GM21737 (cell line): ENCODE measurements around the gene SUN5.

Source experiments
- ATAC-seq: cut with Tn5 transposase; IDR thresholded peaks from one replicate; pipeline ENCODE4 v1.9.1; 2021; ENCODE audit warnings: mild to moderate bottlenecking, moderate library complexity; ENCODE audit not compliant: unreplicated experiment

Gene SUN5

DNA sequence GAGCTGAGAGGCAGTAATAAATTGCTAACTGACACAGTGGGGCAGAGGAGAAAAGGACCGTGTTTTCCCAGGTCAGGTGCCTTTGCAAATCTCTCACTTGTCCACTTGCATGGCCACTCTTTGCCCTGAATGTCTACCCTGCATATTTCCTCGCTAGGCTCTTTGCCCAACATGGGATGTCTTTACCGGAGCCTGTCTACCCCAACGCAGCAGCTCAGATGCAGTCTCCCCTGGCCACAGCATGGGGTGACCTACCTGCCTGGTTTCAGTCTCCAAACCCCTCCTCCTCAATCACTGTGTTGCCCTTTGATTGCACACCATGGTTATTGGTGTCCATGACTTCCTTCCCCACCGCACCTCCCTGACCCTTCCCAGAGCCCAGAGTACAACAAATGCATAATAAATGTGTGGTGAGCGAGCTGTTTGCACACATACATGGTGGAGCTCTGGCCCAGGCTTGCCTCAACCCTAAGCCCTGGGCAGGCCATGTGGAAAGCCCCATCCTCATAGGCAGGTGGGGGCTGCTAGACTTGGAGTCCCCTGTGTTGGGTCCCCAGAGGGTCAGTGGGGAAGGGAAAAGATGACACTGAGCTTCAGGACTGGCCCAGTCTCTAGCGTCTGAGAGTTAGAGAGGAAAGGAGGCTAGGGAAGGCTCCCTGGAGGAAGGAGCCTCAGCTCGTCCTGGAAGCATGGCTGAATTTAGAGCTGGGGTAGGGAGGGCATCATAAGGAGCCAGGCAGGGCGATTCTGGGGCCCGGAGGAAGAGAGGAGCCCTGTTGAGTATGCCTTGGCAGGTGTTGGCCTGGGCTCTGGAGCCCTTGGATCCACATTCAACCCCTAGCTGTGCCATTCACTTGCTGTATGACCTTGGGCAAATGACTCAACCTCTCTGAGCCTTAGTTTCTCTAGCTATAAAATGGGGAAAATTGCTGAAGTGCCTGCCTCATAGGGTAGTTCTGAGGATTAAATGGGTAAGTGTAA, 22.8 kb upstream of the SUN5 start:
- ATAC-seq: no peak

DNA sequence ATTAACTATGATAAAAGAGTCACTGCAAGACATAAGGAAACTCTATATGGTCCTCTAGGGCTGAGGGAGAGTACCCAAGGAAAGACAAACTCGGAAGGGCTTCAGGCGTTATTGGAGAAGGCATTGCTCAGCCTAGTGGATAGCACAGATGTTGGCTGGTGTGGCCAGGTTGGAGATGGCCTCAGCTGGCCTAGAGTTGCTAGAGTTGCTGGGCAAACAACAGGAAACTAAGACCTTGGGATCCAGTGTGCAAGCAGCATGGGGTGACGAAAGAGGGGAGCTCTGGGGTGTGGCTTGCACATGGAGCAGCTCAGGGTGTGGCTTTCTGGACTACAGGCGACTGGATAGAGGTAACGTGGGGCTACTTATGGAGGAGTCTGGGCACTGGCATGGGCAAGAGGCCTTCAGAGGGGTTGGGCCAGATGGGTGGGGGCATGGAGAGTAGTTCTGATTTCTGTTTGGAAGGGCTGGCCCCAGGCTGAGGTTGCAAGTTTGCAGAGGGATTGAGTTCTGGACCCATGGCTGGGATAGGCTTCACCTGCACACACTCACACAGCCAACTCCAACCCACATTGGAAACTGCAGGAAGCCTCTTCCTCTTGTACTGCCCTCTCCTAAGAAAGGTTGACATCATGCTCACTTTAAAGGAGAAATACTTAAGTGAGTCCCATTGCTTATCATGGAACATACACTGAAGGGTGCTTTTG, 22.0 kb upstream of the SUN5 start:
- ATAC-seq: no peak

DNA sequence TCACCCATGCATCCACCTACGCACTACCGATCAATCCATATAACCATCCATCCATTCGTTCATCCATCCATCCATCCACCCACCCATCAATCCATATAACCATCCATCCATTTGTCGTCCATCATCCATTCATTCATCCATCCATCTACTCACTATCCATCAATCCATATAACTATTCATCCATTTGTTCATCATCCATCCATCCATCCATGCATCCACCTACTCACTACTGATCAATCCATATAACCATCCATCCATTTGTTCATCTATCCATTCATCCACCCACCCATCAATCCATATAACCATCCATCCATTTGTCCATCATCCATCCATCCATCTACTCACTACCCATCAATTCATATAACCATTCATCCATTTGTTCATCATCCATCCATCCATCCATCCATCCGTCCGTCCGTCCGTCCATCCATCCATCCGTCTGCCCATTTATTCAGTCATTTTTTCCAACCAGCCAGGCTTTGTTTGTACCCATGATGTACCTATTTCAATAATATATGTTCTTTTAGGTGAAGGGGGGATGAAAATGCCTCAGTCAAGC, 21.2 kb upstream of the SUN5 start:
- no peak for ATAC-seq

DNA sequence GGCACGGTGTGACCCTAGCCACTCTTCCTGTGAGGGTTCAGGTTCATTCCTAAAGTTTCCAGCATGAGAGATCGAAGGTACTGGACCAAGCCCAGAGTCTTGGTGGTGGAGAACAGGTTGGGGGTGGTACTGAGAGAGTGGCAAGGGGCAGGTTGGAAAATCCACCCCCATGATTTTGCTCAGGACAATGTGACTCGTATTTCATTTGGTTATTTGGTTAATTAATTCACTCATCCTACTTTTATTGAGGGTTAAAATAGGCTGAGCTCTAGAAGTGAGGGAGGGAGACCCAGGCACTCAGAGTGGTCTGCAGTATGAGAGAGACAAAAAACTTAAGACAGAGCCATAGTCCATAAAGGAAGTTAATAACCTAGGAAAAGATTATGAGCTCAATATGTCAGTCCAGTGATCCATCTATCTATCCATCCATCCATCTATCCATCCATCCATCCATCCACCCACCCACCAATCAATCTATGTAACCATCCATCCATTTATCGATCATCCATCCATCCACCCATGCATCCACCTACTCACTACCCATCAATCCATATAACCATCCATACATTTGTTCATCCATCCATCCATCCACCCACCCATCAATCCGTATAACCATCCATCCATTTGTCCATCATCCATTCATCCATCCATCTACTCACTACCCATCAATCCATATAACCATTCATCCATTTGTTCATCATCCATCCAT, 20.5 kb upstream of the SUN5 start:
- ATAC-seq: no peak

DNA sequence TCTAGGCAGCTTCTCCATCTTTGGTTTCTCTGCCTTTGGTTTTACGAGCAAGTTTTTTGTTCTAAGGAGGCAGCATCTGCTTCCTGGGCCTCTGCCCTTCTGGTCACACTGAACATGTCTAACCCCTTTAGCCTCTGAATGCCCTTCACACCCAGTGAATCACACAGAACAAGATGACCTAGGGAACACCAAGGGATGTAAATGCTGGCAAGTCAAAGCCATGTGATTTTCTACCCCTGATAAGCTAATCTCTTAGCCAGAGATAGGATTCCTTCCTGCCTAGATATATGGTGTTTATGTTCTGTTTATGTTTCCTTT, 20.0 kb upstream of the SUN5 start:
- no peak for ATAC-seq

DNA sequence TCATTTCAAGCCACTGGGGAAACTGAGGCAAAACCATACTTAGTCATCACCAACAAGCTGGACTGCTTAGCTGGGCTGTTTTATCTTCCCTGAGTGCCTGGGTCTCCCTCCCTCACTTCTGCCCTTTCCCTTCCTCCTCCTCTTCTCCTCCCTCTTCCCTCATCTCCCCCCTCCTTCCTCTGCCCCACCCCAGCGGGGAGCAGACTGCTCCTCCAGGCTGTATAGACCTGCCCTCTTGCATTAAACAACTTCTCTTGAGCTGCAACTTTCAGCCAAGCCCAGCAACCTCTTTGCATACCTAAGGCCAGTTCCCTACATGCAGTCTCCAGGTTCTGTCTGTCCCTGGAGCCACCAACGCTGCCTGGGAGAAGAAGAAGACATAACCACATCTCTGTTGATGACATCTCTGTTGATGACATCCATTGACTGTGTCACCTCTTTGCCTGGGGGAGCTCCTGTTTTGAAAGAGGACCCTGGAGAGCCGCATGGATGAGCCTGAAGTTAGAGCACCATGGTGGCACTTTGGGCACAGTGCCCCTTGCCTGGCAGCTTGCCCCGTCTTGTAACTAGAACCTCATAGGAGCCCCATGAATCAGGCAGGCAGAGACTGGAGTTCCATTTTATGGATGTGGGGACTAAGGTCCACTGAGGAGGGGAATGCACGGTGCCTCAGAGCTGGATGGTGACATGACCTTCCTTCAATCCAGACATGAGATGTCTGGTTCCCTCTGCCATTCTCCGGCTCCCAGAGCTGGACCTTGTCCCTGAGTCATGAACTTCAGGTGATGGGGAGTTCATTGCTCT, 19.4 kb upstream of the SUN5 start:
- no peak for ATAC-seq

DNA sequence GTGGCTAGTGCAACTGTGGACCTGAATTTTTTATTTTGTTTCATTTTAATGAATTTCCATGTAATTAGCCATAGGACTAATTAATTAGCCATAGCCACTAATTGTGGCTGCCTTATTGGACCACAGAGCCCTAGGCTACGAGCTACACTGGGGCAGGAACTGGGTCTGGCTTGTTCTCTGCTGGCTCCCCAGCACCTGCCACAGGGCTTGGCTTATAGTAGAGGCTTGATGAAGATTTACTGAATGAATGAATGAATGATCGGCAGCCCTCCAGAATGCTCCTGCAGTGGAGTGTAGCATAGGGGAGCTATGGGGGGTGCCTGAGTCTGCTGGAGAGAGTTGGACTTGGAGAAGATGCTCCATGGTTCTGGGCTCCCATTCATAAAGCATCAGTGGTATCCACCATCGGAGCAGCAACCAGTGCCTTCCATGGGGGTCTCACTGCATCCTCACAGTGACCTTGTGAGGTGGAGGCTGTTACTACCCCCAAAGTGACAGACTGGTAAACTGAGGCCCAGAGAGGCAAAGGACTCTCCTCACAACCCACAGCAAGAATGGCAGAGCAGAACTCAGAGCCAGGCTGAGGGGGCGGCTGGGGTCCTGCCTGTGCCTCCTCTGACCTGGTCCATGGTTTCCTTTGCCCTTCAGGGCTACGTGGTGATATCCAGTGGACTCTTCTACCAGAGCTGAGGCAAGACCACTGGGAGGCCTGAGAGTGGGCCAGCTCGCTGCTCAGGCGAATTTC, 18.6 kb upstream of the SUN5 start:
- ATAC-seq: no peak

DNA sequence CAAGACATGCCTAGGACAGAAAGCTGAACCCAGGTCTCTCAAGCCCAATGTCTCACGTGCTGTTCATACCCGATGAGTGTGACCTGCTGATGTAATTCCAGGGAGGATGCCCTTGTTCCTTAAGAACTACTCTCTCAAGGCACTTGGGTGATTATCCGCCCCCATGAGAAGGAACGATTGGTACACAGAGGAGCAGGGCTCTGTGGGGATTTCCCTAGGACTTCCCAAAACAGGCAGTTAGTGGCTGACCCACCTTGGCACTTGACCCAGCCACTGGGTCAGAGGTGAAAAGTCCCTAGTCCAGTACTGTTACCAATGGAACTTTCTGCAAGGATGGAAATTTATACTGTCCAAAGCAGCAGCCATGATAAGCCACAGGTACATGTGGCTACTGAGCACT, 18.1 kb upstream of the SUN5 start:
- ATAC-seq: no peak

DNA sequence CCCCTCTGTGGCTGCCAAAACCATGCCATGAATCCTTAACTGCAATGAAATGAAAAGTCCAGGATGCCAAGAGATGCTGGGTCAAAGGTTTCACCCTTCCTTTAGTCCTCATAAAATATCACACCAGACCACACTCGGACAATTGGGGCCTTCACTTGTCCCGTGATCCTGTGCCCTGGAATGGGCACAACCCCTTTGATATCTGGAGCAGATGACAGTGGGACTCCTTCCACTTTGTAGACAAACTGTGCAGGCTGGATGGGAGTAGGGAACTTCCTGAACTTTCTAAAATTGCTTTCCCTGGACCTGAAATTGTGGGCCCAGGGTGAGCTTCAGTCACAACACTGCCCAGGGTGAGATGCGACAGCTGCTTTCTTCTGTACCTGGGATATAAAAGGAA, 17.6 kb upstream of the SUN5 start:
- no peak for ATAC-seq

DNA sequence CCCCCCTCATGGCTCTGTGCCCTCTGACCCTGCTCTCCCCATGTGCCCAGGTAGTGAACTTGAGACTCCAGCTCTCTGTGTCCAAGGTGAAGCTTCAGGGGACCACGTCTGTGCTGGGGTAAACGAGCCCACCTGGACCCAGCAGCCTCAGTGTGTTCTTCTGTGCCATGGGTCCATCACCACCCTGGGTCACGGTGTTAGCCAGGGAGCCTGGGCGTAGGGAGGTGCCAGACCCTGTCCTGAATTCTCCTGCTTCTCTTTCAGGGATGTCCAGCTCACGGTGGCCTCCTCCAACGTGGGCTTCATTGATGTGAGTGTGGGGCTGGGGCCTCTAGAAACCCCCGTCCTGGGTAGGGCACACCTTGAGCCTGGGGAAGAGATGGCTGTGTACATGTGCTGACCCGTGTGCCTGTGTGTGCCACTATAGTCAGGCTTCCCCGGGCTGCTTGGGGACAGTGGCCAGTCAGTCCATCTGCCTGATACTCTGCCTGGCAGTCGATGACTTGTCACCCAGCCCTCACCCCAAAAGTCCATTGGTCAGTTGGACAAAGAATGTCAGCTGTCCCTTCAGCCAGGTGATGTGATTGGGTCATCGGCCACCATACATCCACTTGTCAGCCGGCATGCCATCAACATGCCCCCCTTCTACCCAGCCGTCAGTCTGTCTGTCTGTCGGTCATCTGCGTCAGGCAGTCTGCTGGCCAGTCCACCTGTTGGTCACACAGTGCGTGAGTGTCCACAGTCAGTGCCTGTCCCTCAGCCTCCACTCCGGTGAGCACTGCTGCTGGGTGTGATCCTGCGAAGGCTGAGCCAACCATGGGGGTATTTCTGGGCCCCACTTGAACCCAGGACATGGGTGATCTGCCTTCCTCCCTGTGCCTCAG, 16.3 kb upstream of the SUN5 start:
- no peak for ATAC-seq

DNA sequence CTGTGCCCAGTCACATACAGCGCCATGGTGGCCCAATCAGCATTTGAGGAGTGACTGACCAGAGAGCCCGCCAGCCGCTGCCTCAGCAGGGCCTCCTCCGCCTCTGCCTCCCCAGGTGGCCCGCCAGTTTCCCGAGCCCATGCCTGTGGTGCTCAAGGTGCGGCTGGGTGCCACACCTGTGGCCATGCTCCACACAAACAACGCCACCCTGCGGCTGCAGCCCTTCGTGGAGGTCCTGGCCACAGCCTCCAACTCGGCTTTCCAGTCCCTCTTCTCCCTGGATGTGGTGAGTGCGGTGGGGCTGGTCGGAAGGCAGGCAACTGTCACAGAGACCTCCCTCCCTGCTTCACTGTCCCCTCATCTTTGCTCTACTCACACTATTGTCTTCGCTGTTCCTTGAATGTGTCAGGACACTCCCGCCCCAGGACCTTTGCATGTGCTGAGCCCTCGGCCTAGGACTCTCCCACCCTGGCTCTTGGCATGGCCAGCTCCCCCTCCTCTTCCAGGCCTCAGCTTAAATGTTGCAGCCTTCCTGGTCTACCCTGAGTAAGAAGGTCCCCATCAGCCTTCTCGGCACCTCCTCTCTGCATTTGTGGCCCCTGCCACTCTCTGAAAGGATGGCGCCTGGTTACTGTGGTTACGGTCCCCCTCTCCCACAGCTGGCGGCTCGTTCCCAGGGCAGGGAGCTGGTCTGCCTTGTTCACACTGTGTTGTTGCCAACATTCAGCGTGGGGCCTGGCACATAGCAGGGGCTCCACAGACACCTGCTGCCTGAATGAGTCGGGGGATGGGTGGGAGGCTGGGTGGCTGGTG, 15.4 kb upstream of the SUN5 start:
- no peak for ATAC-seq

DNA sequence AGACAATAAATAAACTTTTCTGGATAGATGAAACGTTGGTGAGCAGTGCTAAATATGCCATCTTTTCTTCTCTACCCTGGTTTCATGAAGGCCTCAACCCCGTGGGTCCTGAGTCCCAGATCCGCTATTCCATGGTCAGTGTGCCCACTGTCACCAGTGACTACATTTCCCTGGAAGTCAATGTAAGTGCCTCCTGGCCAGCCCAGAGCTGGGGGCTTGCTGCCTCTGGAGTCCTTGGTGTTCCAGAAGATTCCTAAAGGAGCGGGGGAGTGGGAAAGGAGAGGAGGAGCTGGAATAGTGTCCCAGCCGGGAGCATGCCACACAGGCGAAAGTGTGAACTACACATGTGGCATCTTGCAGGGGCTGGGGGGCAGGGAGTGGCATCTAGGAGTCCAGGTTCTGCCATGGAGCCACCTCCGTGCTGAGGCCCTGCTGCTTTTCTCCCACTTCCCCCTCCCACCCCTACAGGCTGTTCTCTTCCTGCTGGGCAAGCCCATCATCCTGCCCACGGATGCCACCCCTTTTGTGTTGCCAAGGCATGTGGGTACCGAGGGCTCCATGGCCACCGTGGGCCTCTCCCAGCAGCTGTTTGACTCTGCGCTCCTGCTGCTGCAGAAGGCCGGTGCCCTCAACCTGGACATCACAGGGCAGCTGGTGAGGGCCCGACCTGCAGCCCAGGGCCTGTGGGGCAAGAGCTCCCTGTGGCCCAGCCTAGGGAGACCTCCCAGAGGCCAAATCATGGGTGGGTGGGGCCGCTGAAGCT, 14.1 kb upstream of the SUN5 start:
- ATAC-seq: no peak

DNA sequence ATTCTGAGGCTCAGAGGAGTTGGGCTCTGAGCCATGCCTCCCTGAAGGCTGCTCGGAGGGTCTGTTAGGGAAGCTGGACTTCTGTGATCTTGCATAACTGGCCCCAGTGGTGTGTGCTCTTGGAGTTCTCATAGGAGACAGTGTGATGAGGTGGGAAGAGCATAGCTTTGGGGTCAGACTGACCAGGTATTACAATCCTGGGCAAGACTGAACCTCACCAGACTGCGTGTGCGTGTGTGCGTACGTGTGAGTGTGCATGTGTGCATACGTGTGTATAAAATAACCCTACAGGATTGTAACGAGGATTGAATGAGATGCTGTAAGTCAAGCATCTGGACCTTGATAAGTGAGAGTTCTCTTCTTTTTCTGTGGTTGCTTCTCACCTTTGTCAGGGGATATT, 13.3 kb upstream of the SUN5 start:
- no peak for ATAC-seq

DNA sequence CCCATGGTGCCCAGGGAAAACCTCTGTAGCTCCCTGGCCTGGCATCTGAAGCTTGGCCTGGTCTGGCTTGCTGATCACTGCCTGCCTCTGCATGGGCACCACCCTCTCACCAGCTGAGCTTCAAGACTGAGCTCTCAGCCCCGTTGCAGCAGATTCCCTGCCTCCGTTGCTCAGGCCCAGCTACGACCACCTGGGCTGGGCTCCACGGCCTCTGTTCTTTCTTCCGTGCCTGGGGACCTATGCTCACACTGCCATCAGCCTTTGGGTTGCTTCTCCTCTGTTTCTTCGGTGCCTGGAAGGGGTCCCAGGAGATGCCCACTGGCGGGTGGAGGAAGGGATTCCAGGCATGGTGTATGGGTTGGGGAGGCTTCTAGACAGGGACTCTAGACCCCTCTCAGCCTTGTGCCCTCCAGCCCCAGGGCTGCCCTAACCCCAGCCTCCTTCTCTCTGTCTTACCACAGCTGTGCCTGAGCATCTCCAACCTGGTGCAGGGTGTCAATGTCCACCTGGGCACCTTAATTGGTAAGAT, 12.4 kb upstream of the SUN5 start:
- no peak for ATAC-seq

DNA sequence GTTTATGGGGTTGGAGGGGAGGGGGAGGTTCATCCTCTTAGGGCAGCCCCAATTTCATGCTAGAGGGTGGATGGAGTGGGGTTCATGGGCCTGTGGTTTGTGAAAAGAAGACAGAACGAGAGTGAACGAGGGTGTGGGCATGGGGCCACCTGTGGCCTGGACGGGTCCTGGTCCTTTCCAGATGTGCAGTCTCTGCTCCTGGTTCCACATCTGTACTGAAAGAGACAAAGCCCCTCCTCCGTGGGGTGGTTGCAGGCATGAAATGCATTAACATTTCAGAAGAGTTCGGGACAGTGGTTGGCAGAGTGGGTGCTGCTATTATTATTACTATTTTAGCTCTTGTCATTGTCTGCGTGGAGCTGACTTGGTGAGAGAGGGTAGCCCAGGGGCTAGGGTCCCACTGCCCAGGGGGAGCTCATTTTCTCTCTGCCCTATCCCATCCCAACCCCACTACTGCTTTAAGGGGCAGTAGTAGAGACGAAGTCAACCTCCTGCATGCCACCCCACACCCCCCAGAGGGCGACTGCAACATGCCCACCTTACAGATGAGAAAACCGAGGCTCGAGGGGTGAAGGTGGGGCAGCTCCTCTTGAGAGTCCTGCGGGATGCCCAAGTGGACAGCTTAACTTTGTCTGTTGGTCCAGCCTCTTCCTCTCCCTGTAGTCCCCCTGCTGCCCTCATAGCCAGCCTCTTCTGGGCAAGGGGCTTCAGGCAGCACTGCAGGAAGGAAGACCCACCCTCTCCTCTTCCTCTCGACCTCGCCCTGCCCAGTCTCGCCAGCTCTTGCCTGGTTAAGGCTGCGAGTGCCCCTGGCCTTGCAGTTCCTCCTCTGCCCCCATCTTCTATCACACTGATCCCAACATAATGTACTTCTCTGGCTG, 11.7 kb upstream of the SUN5 start:
- ATAC-seq: no peak

DNA sequence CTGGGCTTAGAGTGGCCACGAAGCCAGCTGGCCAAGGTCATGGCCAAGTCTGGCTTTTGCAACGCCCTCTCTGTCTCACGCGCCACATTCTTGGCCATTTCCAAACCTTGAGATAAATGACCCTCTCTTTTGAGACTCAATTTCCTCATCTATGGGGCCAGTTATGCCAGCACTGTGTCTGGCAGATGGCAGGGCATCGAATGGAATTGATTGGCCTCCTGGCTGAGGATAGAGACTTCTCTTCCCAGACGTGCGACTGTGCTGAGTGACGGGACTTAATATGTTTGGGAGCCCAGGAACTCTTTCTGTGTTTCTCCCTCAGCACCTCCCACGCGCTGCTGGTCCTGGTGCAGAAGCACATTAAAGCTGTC, 10.9 kb upstream of the SUN5 start:
- no peak for ATAC-seq
